ENCODE results near the gene LRP3.
A peak's percentile ranks its signal among the peaks of the same experiment; 100 is the strongest.
"Not testable (repeated sequence)": the region's sequence is repeated elsewhere in the genome, so short reads cannot be mapped to it uniquely, and the experiment has no call there.

Gene LRP3

GRCh38 chr19:33220115-33220514 lies 26.0 kb downstream of the LRP3 start:
- DNase-seq, result no peak

GRCh38 chr19:33220735-33221134 lies 26.6 kb downstream of the LRP3 start:
- no peak for DNase-seq

- DNase-seq, result no peak
Measured at GRCh38 chr19:33221638-33222037, 27.5 kb downstream of the LRP3 start.

GRCh38 chr19:33222255-33222654 lies 28.1 kb downstream of the LRP3 start:
- DNase-seq, result not testable (repeated sequence)

- no peak for DNase-seq
Measured at GRCh38 chr19:33224694-33225457, 30.7 kb downstream of the LRP3 start.

GRCh38 chr19:33225458-33225926 lies 31.4 kb downstream of the LRP3 start, which contains the start of gene SLC7A10:
Gene SLC7A10 (minus strand): TSS chr19:33225850. CDS start chr19:33225703, 147 bp downstream.
- DNase-seq, result no peak

GRCh38 chr19:33226550-33227241 lies 32.6 kb downstream of the LRP3 start:
- DNase-seq, result no peak

- DNase-seq, result no peak
Measured at GRCh38 chr19:33227242-33227650, 33.1 kb downstream of the LRP3 start.

GRCh38 chr19:33227870-33228599 lies 33.9 kb downstream of the LRP3 start:
- no peak for DNase-seq

- no peak for DNase-seq
Measured at GRCh38 chr19:33229962-33230361, 35.8 kb downstream of the LRP3 start.

GRCh38 chr19:33231511-33231910 lies 37.4 kb downstream of the LRP3 start:
- no peak for DNase-seq

- no peak for DNase-seq
Measured at GRCh38 chr19:33232656-33233055, 38.5 kb downstream of the LRP3 start.

GRCh38 chr19:33233056-33233873 lies 39.1 kb downstream of the LRP3 start:
- no peak for DNase-seq

- DNase-seq, result no peak
Measured at GRCh38 chr19:33234092-33234491, 40.0 kb downstream of the LRP3 start.

GRCh38 chr19:33234736-33235135 lies 40.6 kb downstream of the LRP3 start:
- DNase-seq, result no peak

- peak; percentile 34 for DNase-seq
Measured at GRCh38 chr19:33235269-33235995, 41.3 kb downstream of the LRP3 start.

- no peak for DNase-seq
Measured at GRCh38 chr19:33235996-33236350, 41.8 kb downstream of the LRP3 start.

- no peak for DNase-seq
Measured at GRCh38 chr19:33236696-33237390, 42.7 kb downstream of the LRP3 start.

GRCh38 chr19:33238481-33239149 lies 44.5 kb downstream of the LRP3 start:
- no peak for DNase-seq

- DNase-seq, result no peak
Measured at GRCh38 chr19:33239223-33239975, 45.3 kb downstream of the LRP3 start.

All from NK-92 treated with Interleukin-12 subunit alpha and Interleukin-12 subunit beta, amount 100 ng/mL, for 24 hours (cell line).